ENCODE data around the gene DRD3.

GRCh38 chr3:114194750-114195149 is 15.9 kb upstream of the DRD3 start:
- TF ChIP-seq RAD21 (conservative IDR thresholded peaks at IDR 0.05) (no peak), CTCF (IDR thresholded peaks at IDR 0.05; ENCODE audit: poor library complexity, severe bottlenecking) (no peak), REST (IDR thresholded peaks at IDR 0.05; ENCODE audit: borderline replicate concordance) (no peak), POLR2AphosphoS5 (IDR thresholded peaks at IDR 0.05) (no peak), TAF1 (IDR thresholded peaks at IDR 0.05; ENCODE audit: low read depth) (no peak), EZH2 (IDR thresholded peaks at IDR 0.05; ENCODE audit: borderline replicate concordance, insufficient read depth, low read length, poor library complexity, severe bottlenecking) (no peak), SMC3 (conservative IDR thresholded peaks at IDR 0.05; ENCODE audit: poor library complexity) (no peak), EP300 (conservative IDR thresholded peaks at IDR 0.05; ENCODE audit: poor library complexity, severe bottlenecking) (no peak)
